ENCODE data around the gene PRRC2C. TPM values are rescaled to one million over a fixed set of nuclear protein-coding genes. Genes with fewer than 3 reads are reported as not detected.

PRRC2C gene
- total RNA-seq, 1 donor from 2014 or later, result 86.4 TPM

GRCh38 chr1:171457412-171457811 is 27.9 kb upstream of the PRRC2C start:
- Histone ChIP-seq H3K4me3 (no peak overlapping the region), H3K27me3 (no peaks in the 10 kb centered on the region), H3K36me3 (no peaks in the 10 kb centered on the region), H3K4me1 (no peaks in the 10 kb centered on the region), H3K9me3 (no peaks in the 10 kb centered on the region), H3K27ac (no peak overlapping the region)
- intact Hi-C loops (cut with DNase I), result no loop called here
- TF ChIP-seq POLR2AphosphoS5 (IDR thresholded peaks at IDR 0.05; ENCODE audit: insufficient read depth in 1 of 2, low read depth in 1 of 2), result no peak
- no peak for TF ChIP-seq CTCF (IDR thresholded peaks at IDR 0.05)
- TF ChIP-seq POLR2A (IDR thresholded peaks at IDR 0.05), result no peak
- DNase-seq (ENCODE audit: extremely low spot score in 2 of 2), result no peak

GRCh38 chr1:171460018-171460620 is 25.2 kb upstream of the PRRC2C start:
- no peak for DNase-seq (ENCODE audit: extremely low spot score in 2 of 2)
- no peak overlapping the region for H3K4me3 ChIP-seq
- H3K27me3 ChIP-seq, result no peaks in the 10 kb centered on the region
- intact Hi-C loops (cut with DNase I), result no loop called here
- no peaks in the 10 kb centered on the region for H3K4me1 ChIP-seq
- no peaks in the 10 kb centered on the region for H3K9me3 ChIP-seq
- no peaks in the 10 kb centered on the region for H3K36me3 ChIP-seq
- H3K27ac ChIP-seq, result no peak overlapping the region
- no peak for TF ChIP-seq POLR2A (IDR thresholded peaks at IDR 0.05)
- no peak for TF ChIP-seq POLR2AphosphoS5 (IDR thresholded peaks at IDR 0.05; ENCODE audit: insufficient read depth in 1 of 2, low read depth in 1 of 2)
- TF ChIP-seq CTCF (IDR thresholded peaks at IDR 0.05), result no peak

GRCh38 chr1:171467626-171468025 is 17.7 kb upstream of the PRRC2C start:
- Histone ChIP-seq H3K9me3 (no peaks in the 10 kb centered on the region), H3K27me3 (no peaks in the 10 kb centered on the region), H3K27ac (no peak overlapping the region), H3K36me3 (no peaks in the 10 kb centered on the region), H3K4me3 (no peak overlapping the region), H3K4me1 (no peaks in the 10 kb centered on the region)
- intact Hi-C loops (cut with DNase I), result no loop called here
- DNase-seq (ENCODE audit: extremely low spot score in 2 of 2), result no peak
- no peak for TF ChIP-seq CTCF (IDR thresholded peaks at IDR 0.05)

- Histone ChIP-seq H3K4me3 (no peak overlapping the region), H3K27me3 (no peaks in the 10 kb centered on the region), H3K27ac (no peak overlapping the region), H3K9me3 (no peaks in the 10 kb centered on the region), H3K4me1 (no peaks in the 10 kb centered on the region), H3K36me3 (no peaks in the 10 kb centered on the region)
- peak in 1 of 2 donors; percentile 53 for TF ChIP-seq POLR2AphosphoS5 (IDR thresholded peaks at IDR 0.05; ENCODE audit: insufficient read depth in 1 of 2, low read depth in 1 of 2)
- TF ChIP-seq POLR2A (IDR thresholded peaks at IDR 0.05), result no peak
- no peak for TF ChIP-seq CTCF (IDR thresholded peaks at IDR 0.05)
- DNase-seq (ENCODE audit: extremely low spot score in 2 of 2), result no peak
- intact Hi-C loops (cut with DNase I), result no loop called here
Measured at GRCh38 chr1:171468120-171468750, 17.1 kb upstream of the PRRC2C start.

GRCh38 chr1:171470726-171471125 is 14.6 kb upstream of the PRRC2C start:
- no peaks in the 10 kb centered on the region for H3K9me3 ChIP-seq
- no peak for DNase-seq (ENCODE audit: extremely low spot score in 2 of 2)

More at GRCh38 chr1:171470726-171471125, 14.6 kb upstream of the PRRC2C start:
- Histone ChIP-seq H3K36me3 (no peaks in the 10 kb centered on the region), H3K27me3 (no peaks in the 10 kb centered on the region), H3K4me1 (no peaks in the 10 kb centered on the region), H3K27ac (no peak overlapping the region), H3K4me3 (no peak overlapping the region)
- intact Hi-C loops (cut with DNase I), result no loop called here
- TF ChIP-seq POLR2AphosphoS5 (IDR thresholded peaks at IDR 0.05; ENCODE audit: insufficient read depth in 1 of 2, low read depth in 1 of 2) (no peak), CTCF (IDR thresholded peaks at IDR 0.05) (no peak), POLR2A (IDR thresholded peaks at IDR 0.05) (no peak)

Measured in vagina (tissue), 2 donors.